ENCODE measurements around the gene PCDH18.

- TF ChIP-seq CTCF (conservative IDR thresholded peaks at IDR 0.05; ENCODE audit: low read length) = no peak
- TF ChIP-seq EZH2phosphoT487 (IDR thresholded peaks at IDR 0.05; ENCODE audit: borderline replicate concordance) = no peak
Measured at GRCh38 chr4:137543648-137544047, 11.4 kb upstream of the PCDH18 start.

All from Loucy (cell line).